Activated naive CD4-positive, alpha-beta T cell treated with anti-CD3 and anti-CD28 coated beads, Interleukin-2, amount 50 U/mL, for 24 hours (primary cell): ENCODE data around the gene WDR86.

Source experiments
- H3K27ac Mint-ChIP-seq: one replicate; pipeline ENCODE4 v1.8.0; 2021; ENCODE audit warnings: mild to moderate bottlenecking, mixed read lengths
- H3K27me3 Mint-ChIP-seq: one replicate; pipeline ENCODE4 v1.8.0; 2021; ENCODE audit warnings: mixed read lengths
- H3K36me3 Mint-ChIP-seq: one replicate; pipeline ENCODE4 v1.8.0; 2021; ENCODE audit warnings: mixed read lengths
- H3K4me1 Mint-ChIP-seq: one replicate; pipeline ENCODE4 v1.8.0; 2021; ENCODE audit warnings: mixed read lengths
- H3K4me3 Mint-ChIP-seq: one replicate; pipeline ENCODE4 v1.8.0; 2021; ENCODE audit warnings: mild to moderate bottlenecking, mixed read lengths
- H3K9me3 Mint-ChIP-seq: one replicate; pipeline ENCODE4 v1.8.0; 2021; ENCODE audit warnings: mixed read lengths

The WDR86 gene

DNA sequence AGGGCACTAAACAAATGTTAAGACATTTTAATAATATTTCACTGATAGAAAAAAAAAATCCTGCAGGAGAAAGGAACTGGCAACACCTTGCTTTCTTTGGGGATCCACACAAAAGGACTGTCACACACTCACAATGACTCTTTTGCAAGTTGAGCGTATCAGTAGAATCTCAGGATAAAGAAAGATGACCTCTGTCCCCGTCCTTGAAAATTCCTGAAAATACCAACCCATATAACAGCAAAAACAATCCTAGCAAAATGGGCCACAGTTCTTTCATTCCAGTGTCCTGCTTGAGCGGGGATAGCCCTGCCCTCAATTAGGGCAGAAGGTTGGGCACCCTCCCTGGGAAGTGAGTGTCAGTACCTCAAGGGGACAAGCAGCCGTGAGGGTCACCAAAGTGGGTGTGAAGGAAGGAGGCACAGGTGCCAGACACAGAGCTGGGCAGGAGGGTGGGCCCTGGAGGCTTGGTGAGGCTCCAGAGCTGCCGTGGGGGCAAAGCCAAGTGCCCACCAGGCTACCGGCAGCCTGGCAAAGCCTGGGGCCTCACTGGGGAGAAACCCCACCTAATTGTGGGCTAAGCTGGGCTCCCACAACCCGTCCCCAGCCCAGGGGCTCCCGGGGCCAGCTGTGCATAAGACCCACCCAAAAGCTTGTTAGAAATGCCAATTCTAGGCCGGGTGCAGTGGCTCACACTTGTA lies 2.8 kb downstream of the WDR86 start:
- Mint-ChIP-seq H3K27me3 (peaks cover 17% of the 10 kb centered on the region), H3K4me1 (peaks cover 17% of the 10 kb centered on the region), H3K9me3 (no peaks in the 10 kb centered on the region), H3K36me3 (no peaks in the 10 kb centered on the region), H3K27ac (no peak overlapping the region), H3K4me3 (no peak overlapping the region)

DNA sequence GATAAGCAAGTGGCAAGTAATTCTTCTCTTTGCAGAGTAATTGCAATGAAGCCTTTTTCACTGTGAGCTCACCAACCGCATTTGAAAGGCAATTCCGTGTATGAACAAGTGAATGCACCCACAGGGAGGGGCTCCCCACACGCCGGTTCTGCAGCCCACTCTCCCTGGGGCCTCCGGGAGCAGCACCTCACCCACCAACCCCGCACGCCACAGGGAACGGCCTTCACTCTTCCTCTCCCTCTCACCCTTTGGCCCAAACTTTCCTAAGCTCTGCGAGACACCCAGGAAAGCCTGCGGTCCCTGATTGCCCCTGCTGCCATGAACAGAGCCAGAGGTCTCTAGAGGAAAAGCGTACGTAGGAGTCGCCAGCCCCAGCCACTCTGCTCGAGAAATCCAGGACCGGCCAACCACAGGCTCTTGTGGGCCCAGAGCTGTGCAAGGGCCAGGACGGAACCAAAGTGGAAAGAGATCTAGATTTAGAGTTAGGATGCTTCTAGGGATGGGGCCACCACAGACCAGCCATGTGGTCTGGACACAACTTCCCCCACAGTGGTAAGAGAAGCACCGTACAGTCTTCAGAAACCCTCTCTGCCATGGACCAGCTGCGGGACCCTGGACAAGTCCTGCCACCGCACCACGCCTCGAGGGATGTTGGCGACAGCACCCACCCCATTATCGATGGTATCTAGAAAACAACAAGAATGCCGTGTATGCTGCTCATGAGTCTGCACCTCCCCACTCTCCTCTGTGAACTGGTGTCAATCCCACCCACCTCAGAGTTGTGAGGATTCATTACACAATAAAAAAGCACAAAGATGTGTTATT lies 3.6 kb downstream of the WDR86 start:
- peaks cover 13% of the 10 kb centered on the region for H3K27me3 Mint-ChIP-seq
- no peaks in the 10 kb centered on the region for H3K36me3 Mint-ChIP-seq
- peak overlapping the region; percentile 30 for H3K27ac Mint-ChIP-seq
- no peaks in the 10 kb centered on the region for H3K9me3 Mint-ChIP-seq
- H3K4me1 Mint-ChIP-seq = peaks cover 12% of the 10 kb centered on the region
- no peak overlapping the region for H3K4me3 Mint-ChIP-seq

DNA sequence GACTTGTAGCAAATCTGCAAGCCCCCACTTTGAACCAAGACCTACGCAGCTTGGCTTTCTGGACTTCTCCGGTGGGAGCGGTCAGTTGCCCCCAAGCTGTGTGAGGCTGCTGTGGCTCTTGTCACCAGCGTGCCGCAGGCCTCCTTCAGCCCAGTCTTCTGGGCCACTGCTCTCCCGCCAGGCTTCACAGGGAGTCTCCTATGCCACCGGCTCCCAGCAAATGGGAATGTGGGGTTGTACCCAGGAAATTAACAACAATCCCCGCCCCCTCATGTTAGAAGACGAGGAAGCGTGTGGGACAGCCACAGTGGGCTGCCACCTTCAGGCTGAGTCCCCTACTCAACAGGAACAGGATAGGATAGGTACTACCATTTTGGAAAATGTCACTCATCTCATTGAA lies 4.2 kb downstream of the WDR86 start:
- Mint-ChIP-seq H3K27ac (no peak overlapping the region), H3K4me1 (peaks cover 6% of the 10 kb centered on the region), H3K9me3 (no peaks in the 10 kb centered on the region), H3K27me3 (peaks cover 7% of the 10 kb centered on the region), H3K4me3 (no peak overlapping the region), H3K36me3 (no peaks in the 10 kb centered on the region)

DNA sequence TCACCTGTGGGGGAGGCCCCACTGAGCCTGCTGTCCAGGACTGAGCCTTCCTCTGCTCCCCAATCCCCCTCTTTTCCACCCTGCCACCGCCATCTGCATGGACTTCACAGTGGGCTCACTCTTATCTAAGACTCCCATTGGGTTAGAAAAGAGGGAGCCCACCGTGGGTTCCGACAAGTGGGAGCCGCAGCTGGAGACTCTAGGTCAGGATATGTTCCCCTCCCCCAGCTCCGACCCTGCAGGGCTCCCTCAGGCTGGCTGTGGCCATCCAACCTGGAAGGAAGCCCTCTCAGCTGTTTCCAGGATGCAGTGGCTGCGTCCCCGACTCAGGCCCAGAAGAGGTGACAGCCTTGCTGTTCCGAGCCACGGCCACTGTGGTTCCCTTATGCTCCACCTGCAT lies 4.8 kb downstream of the WDR86 start:
- Mint-ChIP-seq H3K4me3 (no peak overlapping the region), H3K4me1 (peaks cover 6% of the 10 kb centered on the region), H3K9me3 (no peaks in the 10 kb centered on the region), H3K27ac (no peak overlapping the region), H3K36me3 (no peaks in the 10 kb centered on the region), H3K27me3 (peaks cover 7% of the 10 kb centered on the region)

DNA sequence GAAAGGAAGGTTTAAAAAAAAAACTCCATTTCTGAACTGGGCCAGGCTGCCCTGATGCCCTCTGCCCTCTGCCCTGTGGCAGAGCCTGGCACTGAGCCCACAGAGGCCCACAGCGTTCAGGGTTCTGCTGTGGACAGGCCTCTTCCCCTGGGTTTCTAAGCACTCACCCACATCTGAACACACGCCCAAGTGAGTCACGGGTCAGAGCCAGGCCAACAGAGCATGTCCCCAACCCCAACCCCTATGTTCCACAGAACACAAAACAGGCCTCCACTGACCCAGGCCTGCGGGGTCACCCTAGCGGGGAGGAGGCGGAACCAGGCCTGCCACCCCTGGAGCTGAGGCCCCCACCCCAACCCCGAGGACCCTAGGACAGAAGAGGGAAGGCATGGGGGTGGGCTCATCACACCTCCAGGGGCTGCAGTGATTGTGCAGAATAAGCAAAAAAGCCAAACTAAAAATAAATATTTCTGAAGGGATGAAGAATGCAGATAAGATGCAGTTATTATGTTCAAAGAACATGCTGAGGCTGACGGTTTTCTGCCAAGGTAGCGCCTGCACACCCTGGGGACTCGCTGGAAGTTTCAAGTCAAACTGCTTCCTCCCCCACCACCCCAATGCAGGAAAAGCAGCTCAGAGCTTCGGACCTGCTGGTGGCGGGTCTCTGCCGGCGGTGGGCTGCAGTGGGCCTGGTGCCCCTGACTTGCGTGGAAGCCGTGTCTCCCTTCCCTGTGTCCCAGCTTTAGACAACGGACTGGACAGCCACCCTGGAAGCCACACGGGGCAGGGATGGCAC lies 5.4 kb downstream of the WDR86 start:
- no peaks in the 10 kb centered on the region for H3K36me3 Mint-ChIP-seq
- no peaks in the 10 kb centered on the region for H3K9me3 Mint-ChIP-seq
- no peak overlapping the region for H3K27ac Mint-ChIP-seq

DNA sequence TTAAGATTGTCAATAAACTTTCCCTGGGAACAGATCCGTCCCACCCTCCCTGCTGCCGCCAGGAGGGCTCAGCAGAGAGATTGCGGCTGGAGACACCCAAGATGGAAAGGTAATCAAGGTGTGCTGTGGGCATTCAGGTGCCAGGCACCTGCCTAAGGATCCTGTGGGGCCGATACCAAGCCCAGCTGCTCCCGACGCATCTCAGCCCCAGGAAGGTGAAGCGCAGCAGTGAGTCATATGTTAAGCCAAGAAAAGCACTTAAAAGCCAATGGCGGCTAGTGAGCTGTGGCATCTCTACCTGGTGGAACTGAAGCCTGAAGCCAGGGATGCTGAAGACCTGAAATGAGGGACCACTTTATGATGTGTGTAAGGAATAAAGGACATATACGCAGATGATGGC lies 6.1 kb downstream of the WDR86 start:
- H3K4me3 Mint-ChIP-seq = no peak overlapping the region

More for the DNA sequence above, 5.4 kb downstream of the WDR86 start:
- Mint-ChIP-seq H3K4me3 (no peak overlapping the region), H3K4me1 (peaks cover 6% of the 10 kb centered on the region), H3K27me3 (peaks cover 7% of the 10 kb centered on the region)

DNA sequence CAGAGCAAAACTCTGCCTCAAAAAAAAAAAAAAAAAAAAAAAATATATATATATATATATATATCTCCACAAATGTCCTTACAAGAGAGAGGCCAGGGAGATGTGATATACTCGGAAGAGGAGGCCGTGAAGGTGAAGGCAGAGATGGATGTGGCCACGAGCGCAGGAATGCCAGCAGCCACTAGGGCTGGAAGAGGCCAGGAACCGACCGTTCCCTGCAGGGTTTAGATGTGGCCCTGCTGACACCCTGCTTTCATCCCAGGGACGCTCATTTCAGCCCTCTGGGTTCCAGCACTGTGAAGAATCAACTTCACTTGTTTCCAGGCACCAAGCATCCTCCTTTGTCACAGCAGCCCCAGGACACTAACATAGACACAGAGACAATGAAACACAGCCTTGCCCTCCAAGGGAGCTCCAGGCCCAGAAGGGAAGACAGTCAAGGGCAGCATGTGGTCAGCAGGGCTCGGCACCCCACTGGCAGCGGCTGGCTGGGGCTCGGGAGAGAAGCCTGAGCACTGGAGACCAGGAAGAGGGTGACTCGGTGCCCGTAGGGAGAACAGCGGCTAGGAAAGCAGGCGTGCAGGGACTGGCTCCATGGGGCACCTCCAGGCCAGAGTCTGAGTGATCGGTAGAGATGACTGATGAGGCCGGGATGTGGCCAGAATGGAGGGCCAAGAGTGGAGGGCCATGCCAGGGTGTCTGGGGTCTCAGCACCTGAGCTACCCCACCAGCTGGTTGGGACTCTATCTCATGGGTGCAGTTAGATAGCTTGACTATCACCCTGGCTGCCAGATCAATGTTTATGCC lies 7.6 kb downstream of the WDR86 start:
- Mint-ChIP-seq H3K4me3 (no peak overlapping the region), H3K27me3 (peaks cover 2% of the 10 kb centered on the region), H3K9me3 (no peaks in the 10 kb centered on the region), H3K4me1 (no peaks in the 10 kb centered on the region), H3K36me3 (no peaks in the 10 kb centered on the region), H3K27ac (no peak overlapping the region)

More for the DNA sequence above, 6.1 kb downstream of the WDR86 start:
- Mint-ChIP-seq H3K27me3 (peaks cover 6% of the 10 kb centered on the region), H3K9me3 (no peaks in the 10 kb centered on the region), H3K4me1 (peaks cover 3% of the 10 kb centered on the region), H3K36me3 (no peaks in the 10 kb centered on the region), H3K27ac (no peak overlapping the region)

DNA sequence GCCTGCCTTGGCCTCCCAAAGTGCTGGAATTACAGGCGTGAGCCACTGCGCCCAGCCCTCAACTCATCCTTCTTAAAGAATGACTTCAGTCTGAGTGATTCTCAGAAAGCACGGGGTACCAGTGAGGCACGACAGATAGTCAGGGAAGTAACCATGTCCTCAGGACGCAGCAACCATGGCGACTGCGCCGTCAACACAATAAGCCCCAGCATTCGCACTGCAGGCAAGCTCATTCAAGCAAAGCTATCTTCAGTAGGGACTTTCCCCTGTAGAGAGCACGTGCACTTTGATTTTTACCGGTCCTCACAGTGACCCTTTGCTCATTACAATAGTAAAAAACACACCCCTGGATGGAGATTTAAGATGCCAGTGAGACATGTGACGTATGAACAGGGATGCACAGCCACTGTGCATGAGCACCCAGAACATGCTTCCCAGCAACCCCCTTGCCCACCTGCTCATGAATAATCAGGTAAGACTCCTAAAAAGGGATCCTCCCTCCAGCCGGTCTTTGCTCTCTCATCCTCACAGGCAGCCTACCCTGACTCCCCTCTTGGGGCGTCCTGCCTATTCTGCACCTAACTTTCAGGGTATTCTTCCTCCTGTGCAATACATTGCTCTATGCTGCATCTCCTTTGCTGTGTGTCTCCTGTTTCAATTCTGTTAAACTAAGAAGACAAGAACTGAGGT lies 9.1 kb downstream of the WDR86 start:
- Mint-ChIP-seq H3K4me3 (no peak overlapping the region), H3K4me1 (no peaks in the 10 kb centered on the region), H3K27ac (no peak overlapping the region), H3K27me3 (no peaks in the 10 kb centered on the region), H3K9me3 (no peaks in the 10 kb centered on the region), H3K36me3 (no peaks in the 10 kb centered on the region)

DNA sequence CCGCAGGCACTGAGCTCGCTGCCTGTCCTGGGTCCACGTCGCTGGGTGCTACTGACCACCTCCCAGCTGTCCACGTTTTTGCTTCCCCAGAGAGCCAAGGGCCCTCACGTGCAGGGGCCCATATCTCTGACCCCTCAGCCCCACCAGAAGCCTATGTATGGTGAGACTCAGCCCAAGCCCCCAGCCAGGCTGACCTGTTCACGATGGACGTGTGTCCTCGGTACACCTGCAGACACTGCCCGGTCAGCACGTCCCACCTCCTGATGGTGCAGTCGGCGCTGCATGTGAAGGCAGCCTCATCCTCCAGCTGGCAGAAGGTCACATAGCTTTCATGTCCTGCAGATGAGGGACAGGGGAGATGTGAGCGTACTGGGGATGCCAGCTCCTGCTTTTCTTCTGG lies 9.9 kb downstream of the WDR86 start:
- Mint-ChIP-seq H3K27ac (no peak overlapping the region), H3K4me1 (no peaks in the 10 kb centered on the region), H3K36me3 (no peaks in the 10 kb centered on the region), H3K27me3 (no peaks in the 10 kb centered on the region), H3K4me3 (no peak overlapping the region), H3K9me3 (no peaks in the 10 kb centered on the region)

DNA sequence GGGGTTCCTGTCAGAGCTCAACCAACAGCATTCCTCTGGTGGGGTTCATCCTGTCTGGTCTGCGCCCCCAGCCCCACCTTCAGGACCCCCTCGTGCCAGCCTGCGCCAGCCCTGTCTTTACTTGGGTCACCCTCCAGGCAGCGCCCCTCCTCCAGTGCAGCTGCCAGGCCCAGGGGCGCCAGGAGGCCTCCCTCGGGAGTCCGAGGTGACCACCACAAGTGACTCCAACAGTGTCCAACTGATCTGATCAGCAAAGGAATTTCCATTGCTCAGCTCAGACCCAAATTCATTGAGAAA lies 10.6 kb downstream of the WDR86 start:
- H3K9me3 Mint-ChIP-seq = no peaks in the 10 kb centered on the region
- no peaks in the 10 kb centered on the region for H3K36me3 Mint-ChIP-seq
- H3K27ac Mint-ChIP-seq = no peak overlapping the region
- H3K4me1 Mint-ChIP-seq = no peaks in the 10 kb centered on the region
- H3K4me3 Mint-ChIP-seq = no peak overlapping the region
- H3K27me3 Mint-ChIP-seq = no peaks in the 10 kb centered on the region

DNA sequence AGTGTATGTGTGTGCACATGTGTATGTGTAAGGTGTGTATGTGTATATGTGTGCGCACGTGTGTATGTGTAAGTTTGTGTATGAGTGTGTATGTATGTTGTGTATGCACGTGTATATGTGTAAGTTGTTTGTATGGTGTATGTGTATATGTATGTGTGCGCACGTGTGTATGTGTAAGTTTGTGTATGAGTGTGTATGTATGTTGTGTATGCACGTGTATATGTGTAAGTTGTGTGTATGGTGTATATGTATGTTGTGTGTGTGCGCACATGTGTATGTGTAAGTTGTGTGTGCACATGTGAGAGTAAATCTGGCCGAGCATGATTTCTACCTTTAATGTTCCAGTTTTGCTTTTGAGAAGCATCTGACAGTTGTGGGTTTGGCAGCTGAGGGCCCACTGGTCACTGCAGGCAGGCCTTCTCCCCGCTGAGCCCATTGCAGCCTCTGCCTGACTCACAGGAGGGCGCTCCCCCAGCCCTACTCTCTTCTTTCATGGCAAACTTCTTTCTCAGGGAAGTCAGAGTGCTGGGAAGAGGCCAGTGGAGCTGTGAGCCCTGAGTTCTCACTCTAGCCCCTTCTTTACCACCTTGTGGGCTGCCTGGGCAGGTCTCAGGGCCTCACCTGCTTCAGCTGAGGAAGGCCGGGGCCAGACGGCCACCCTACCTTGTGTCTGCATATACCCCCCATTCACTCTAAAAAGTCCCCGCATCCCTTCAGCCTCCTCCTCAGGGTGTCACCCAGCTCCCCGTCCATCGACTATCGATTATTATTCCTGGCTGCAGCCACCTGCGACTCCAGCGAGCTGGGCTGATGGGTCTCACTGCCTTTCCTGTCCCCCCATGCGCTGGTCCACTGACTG lies 11.2 kb downstream of the WDR86 start:
- Mint-ChIP-seq H3K9me3 (no peaks in the 10 kb centered on the region), H3K4me1 (no peaks in the 10 kb centered on the region), H3K4me3 (no peak overlapping the region), H3K36me3 (no peaks in the 10 kb centered on the region), H3K27ac (no peak overlapping the region), H3K27me3 (no peaks in the 10 kb centered on the region)

DNA sequence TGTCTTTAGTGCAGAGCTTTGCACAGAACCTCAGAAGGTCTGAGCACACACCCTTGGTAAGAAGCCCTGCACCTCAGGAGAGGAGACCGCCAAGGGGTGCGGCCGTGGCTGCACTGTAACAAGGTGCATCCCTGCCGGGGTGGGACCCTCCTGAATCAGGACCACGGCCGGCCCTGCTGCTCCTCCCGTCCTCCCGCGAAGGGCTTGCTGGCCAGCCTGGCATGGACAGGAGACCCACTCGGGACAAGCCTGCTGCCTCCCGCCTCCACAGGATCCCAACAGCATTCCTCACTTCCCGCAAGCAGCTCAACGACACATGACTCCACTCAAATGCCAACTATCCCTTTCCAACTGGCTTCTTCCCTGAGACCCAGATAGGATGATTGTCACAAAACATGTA lies 12.8 kb downstream of the WDR86 start:
- Mint-ChIP-seq H3K36me3 (no peaks in the 10 kb centered on the region), H3K4me3 (no peak overlapping the region), H3K27me3 (no peaks in the 10 kb centered on the region), H3K9me3 (no peaks in the 10 kb centered on the region), H3K27ac (no peak overlapping the region), H3K4me1 (no peaks in the 10 kb centered on the region)

DNA sequence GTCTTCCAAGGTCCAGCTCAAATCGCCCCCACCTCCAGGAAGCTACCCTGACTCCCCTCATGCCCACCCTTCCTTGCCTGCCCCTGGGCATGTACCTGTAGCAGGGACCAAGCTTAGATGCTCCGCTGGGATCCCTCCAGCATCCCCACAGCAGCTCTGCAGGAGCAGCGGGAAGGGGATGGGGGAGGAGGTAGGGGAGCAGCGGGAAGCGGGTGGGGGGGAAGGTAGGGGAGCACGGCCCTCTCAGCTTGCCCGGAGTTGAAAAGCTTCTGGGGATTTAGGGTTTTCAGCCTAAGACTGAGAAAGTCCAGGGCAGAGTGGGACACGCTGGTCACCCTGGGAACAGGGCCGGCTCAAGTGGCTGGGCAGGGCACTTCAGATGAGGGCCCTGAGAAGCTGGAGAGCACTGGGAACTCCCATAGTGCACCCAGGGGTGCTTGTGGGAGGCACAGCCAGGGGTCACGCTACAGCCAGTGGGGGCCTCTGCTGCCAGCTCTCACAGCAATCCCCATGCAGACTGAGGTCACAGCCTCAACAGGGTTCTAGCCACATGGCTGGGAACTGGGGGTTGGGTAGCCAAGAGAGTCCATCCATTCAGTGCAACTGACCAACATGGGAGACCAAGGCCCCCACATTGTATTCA lies 13.4 kb downstream of the WDR86 start:
- Mint-ChIP-seq H3K27ac (no peak overlapping the region), H3K4me3 (no peak overlapping the region), H3K27me3 (no peaks in the 10 kb centered on the region), H3K36me3 (no peaks in the 10 kb centered on the region), H3K4me1 (no peaks in the 10 kb centered on the region), H3K9me3 (no peaks in the 10 kb centered on the region)

DNA sequence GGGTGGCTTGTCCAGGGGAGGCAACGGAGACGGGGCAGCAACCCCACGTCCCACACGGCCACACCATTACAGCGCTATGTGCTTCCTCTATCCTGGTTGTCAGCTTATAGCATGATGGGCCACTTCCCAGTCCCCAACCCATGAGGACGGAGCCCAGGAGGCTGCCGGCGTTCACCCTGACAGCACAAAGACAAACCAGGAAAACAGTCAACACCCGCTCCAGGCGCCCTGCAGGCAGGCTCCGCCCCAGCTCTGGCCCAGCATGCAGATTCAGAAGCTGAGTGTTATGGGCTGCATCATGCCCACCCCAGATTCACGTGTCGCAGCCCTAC lies 14.8 kb downstream of the WDR86 start:
- Mint-ChIP-seq H3K4me3 (no peak overlapping the region), H3K9me3 (no peaks in the 10 kb centered on the region), H3K27me3 (no peaks in the 10 kb centered on the region), H3K36me3 (no peaks in the 10 kb centered on the region), H3K27ac (no peak overlapping the region), H3K4me1 (no peaks in the 10 kb centered on the region)
